ENCODE data around the gene PEAK1.

PEAK1 gene

DNA sequence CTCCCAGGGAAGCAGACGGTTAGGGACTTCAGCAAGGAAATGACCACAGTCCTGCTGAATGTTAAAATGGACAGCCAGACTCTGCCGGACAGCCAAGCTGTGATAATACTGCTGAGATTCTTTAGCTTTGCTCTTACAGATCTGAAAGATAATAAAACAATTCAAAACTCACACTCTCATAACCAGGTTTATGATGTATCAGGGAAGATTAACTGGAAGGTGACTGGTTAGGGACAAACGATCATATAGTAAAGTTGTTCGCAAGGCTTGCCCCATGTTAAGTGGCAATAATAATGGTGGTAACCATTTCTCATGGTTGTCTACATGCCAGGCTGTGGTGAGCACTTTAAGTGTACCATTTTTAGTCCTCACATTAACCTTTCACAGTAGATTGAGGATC is 304.7 kb downstream of the PEAK1 start:
- Histone ChIP-seq H3K79me2 (ENCODE audit: insufficient read depth, low read depth) (no peaks in the 10 kb centered on the region), H3K27me3 (ENCODE audit: insufficient read depth, low read depth) (no peaks in the 10 kb centered on the region), H2AFZ (ENCODE audit: low read depth) (no peak overlapping the region), H3K36me3 (ENCODE audit: insufficient read depth) (no peaks in the 10 kb centered on the region), H3K4me3 (IDR thresholded peaks at IDR 0.05; ENCODE audit: insufficient read depth, low read depth, low read length) (no peak overlapping the region), H3K27ac (no peak overlapping the region), H3K9ac (no peak overlapping the region), H3K4me1 (ENCODE audit: low read depth, poor library complexity, severe bottlenecking) (no peaks in the 10 kb centered on the region), H4K20me1 (ENCODE audit: insufficient read depth) (no peaks in the 10 kb centered on the region), H3K4me2 (no peak overlapping the region)
- TF ChIP-seq, protein P1, sequence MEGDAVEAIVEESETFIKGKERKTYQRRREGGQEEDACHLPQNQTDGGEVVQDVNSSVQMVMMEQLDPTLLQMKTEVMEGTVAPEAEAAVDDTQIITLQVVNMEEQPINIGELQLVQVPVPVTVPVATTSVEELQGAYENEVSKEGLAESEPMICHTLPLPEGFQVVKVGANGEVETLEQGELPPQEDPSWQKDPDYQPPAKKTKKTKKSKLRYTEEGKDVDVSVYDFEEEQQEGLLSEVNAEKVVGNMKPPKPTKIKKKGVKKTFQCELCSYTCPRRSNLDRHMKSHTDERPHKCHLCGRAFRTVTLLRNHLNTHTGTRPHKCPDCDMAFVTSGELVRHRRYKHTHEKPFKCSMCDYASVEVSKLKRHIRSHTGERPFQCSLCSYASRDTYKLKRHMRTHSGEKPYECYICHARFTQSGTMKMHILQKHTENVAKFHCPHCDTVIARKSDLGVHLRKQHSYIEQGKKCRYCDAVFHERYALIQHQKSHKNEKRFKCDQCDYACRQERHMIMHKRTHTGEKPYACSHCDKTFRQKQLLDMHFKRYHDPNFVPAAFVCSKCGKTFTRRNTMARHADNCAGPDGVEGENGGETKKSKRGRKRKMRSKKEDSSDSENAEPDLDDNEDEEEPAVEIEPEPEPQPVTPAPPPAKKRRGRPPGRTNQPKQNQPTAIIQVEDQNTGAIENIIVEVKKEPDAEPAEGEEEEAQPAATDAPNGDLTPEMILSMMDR (conservative IDR thresholded peaks at IDR 0.05; ENCODE audit: low read depth, low read length) = no peak

DNA sequence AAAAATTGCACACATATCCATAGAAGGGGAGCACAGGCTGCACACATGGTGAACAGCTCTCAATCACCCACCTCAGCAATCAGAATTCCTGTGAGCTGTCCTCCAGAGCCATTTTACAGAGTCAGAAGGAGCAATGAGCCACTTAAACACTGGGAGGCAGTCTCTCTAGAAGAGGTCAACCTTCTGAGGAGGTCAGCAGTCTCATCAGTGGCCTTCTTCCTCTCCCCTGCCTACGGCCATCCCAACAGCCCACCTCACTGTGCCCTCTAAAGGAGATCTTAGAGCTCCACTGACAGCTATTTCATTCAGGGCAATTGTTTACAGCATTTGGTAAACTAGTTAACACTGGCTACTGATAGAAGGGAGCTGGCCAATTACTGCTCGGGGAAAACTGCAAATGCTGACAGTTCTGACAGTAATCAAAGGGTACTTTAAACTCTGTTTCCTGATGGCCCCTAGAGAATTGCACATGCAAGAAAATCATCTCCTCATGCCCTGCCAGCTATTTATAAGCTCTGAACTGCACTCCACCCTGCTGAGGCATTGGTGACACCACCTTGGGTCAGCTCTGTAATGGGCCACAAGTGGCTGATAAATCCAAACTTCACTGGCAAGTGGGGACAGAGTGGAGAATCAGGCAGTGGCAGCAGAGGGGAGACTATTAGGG is 306.9 kb downstream of the PEAK1 start:
- H3K9ac ChIP-seq = no peak overlapping the region
- H2AFZ ChIP-seq (ENCODE audit: low read depth) = no peak overlapping the region
- H3K4me3 ChIP-seq (IDR thresholded peaks at IDR 0.05; ENCODE audit: insufficient read depth, low read depth, low read length) = no peak overlapping the region
- H3K4me2 ChIP-seq = no peak overlapping the region
- no peaks in the 10 kb centered on the region for H3K4me1 ChIP-seq (ENCODE audit: low read depth, poor library complexity, severe bottlenecking)
- TF ChIP-seq, protein P1 (conservative IDR thresholded peaks at IDR 0.05; ENCODE audit: low read depth, low read length) = no peak
- no peaks in the 10 kb centered on the region for H3K79me2 ChIP-seq (ENCODE audit: insufficient read depth, low read depth)
- H3K27ac ChIP-seq = no peak overlapping the region
- H3K36me3 ChIP-seq (ENCODE audit: insufficient read depth) = no peaks in the 10 kb centered on the region
- H3K27me3 ChIP-seq (ENCODE audit: insufficient read depth, low read depth) = no peaks in the 10 kb centered on the region
- no peaks in the 10 kb centered on the region for H4K20me1 ChIP-seq (ENCODE audit: insufficient read depth)

GRCh38 chr15:77111789-77112188 is 308.1 kb downstream of the PEAK1 start:
- no peak overlapping the region for H2AFZ ChIP-seq (ENCODE audit: low read depth)
- TF ChIP-seq, protein P1 (conservative IDR thresholded peaks at IDR 0.05; ENCODE audit: low read depth, low read length) = no peak
- H3K4me2 ChIP-seq = no peak overlapping the region
- H3K36me3 ChIP-seq (ENCODE audit: insufficient read depth) = no peaks in the 10 kb centered on the region
- H4K20me1 ChIP-seq (ENCODE audit: insufficient read depth) = no peaks in the 10 kb centered on the region
- no peaks in the 10 kb centered on the region for H3K27me3 ChIP-seq (ENCODE audit: insufficient read depth, low read depth)
- H3K79me2 ChIP-seq (ENCODE audit: insufficient read depth, low read depth) = no peaks in the 10 kb centered on the region
- H3K9ac ChIP-seq = no peak overlapping the region
- H3K27ac ChIP-seq = no peak overlapping the region
- H3K4me1 ChIP-seq (ENCODE audit: low read depth, poor library complexity, severe bottlenecking) = no peaks in the 10 kb centered on the region
- no peak overlapping the region for H3K4me3 ChIP-seq (IDR thresholded peaks at IDR 0.05; ENCODE audit: insufficient read depth, low read depth, low read length)

- H3K27me3 ChIP-seq (ENCODE audit: insufficient read depth, low read depth) = no peaks in the 10 kb centered on the region
- H4K20me1 ChIP-seq (ENCODE audit: insufficient read depth) = no peaks in the 10 kb centered on the region
- H2AFZ ChIP-seq (ENCODE audit: low read depth) = no peak overlapping the region
- TF ChIP-seq, protein P1 (conservative IDR thresholded peaks at IDR 0.05; ENCODE audit: low read depth, low read length) = peak; percentile 57
- no peaks in the 10 kb centered on the region for H3K36me3 ChIP-seq (ENCODE audit: insufficient read depth)
- no peaks in the 10 kb centered on the region for H3K4me1 ChIP-seq (ENCODE audit: low read depth, poor library complexity, severe bottlenecking)
- H3K27ac ChIP-seq = no peak overlapping the region
- no peak overlapping the region for H3K4me3 ChIP-seq (IDR thresholded peaks at IDR 0.05; ENCODE audit: insufficient read depth, low read depth, low read length)
- H3K79me2 ChIP-seq (ENCODE audit: insufficient read depth, low read depth) = no peaks in the 10 kb centered on the region
- H3K9ac ChIP-seq = no peak overlapping the region
- H3K4me2 ChIP-seq = no peak overlapping the region
Measured at GRCh38 chr15:77107531-77108355, 312.2 kb downstream of the PEAK1 start.

All from KMS-11 (cell line).